HepG2 (cell line): Measurements from ENCODE around the gene ATG2B. TPM values are rescaled to one million over a fixed set of nuclear protein-coding genes. Genes with fewer than 3 reads are reported as not detected.
A peak's percentile ranks its signal among the peaks of the same experiment; 100 is the strongest.

Experiments
- BORCS8-MEF2B ChIP-seq: sonication (generic); formaldehyde crosslinking; IDR thresholded peaks from 2 replicates; pipeline ENCODE4 v1.8.0; 2022; ENCODE audit warnings: mild to moderate bottlenecking, missing genetic modification reagents
- ERF ChIP-seq: IDR thresholded peaks from 2 replicates; pipeline ENCODE4 v1.6.1; 2018; ENCODE audit warnings: missing biosample characterization, missing genetic modification reagents
- HDAC1 ChIP-seq: sonication (generic); formaldehyde crosslinking; IDR thresholded peaks from 2 replicates; pipeline ENCODE4 v1.5.1; 2020; ENCODE audit warnings: mild to moderate bottlenecking, missing genetic modification reagents
- KLF12 ChIP-seq: sonication (generic); formaldehyde crosslinking; IDR thresholded peaks from 2 replicates; pipeline ENCODE4 v1.4.0; 2020; ENCODE audit warnings: missing genetic modification reagents, borderline replicate concordance
- NFYC ChIP-seq: IDR thresholded peaks from 2 replicates; pipeline ENCODE4 v1.6.1; 2016; ENCODE audit warnings: missing genetic modification reagents, missing compliant biosample characterization
- NR2F2 ChIP-seq: IDR thresholded peaks from 2 replicates; pipeline ENCODE4 v1.6.1; 2012; ENCODE audit warnings: low read depth, inconsistent platforms, borderline replicate concordance
- PHF20 ChIP-seq: sonication (generic); formaldehyde crosslinking; IDR thresholded peaks from 2 replicates; pipeline ENCODE4 v1.5.0; 2020; ENCODE audit warnings: mild to moderate bottlenecking, missing genetic modification reagents
- RFXANK ChIP-seq: IDR thresholded peaks from 2 replicates; pipeline ENCODE4 v1.6.1; 2016
- ZBTB20 ChIP-seq: sonication (generic); formaldehyde crosslinking; IDR thresholded peaks from 2 replicates; pipeline ENCODE4 v1.8.1; 2023; ENCODE audit warnings: missing genetic modification reagents, low read depth, mild to moderate bottlenecking, borderline replicate concordance
- ZNF224 ChIP-seq: sonication (generic); formaldehyde crosslinking; IDR thresholded peaks from 2 replicates; pipeline ENCODE4 v1.5.0; 2020; ENCODE audit warnings: mild to moderate bottlenecking, missing genetic modification reagents
- ZNF30 ChIP-seq: sonication (generic); formaldehyde crosslinking; IDR thresholded peaks from 2 replicates; pipeline ENCODE4 v1.5.0; 2020; ENCODE audit warnings: mild to moderate bottlenecking, missing genetic modification reagents
- ZNF501 ChIP-seq: sonication (generic); formaldehyde crosslinking; IDR thresholded peaks from 2 replicates; pipeline ENCODE4 v1.5.1; 2020; ENCODE audit warnings: mild to moderate bottlenecking, moderate library complexity, missing genetic modification reagents
- ZNF598 ChIP-seq: sonication (generic); formaldehyde crosslinking; IDR thresholded peaks from 2 replicates; pipeline ENCODE4 v1.5.1; 2020; ENCODE audit warnings: mild to moderate bottlenecking, missing genetic modification reagents, borderline replicate concordance
- ZNF7 ChIP-seq: IDR thresholded peaks from 2 replicates; pipeline ENCODE4 v1.6.1; 2016; ENCODE audit warnings: missing biosample characterization, missing genetic modification reagents
- ZNF724P ChIP-seq: sonication (generic); formaldehyde crosslinking; IDR thresholded peaks from 2 replicates; pipeline ENCODE4 v1.8.0; 2022; ENCODE audit warnings: missing genetic modification reagents, borderline replicate concordance
- ZNF777 ChIP-seq: sonication (generic); formaldehyde crosslinking; IDR thresholded peaks from 2 replicates; pipeline ENCODE4 v1.4.0; 2020; ENCODE audit warnings: missing genetic modification reagents
- polyA plus RNA-seq, 8 experiments: library from polyadenylated mRNA; depleted of rRNA in 3 of 8; stranded (reverse) in 7 of 8; unstranded in 1 of 8; fragments of >200 nt; fragmentation: Illumina TruSeq in 4 of 8; extraction: Trizol in 4 of 8; gene quantifications; 2 replicates each; pipeline versions ENCODE4 v1.2.1 to v1.2.3, GENCODE V29; 2011 to 2016; ENCODE audit warnings: low read depth in 4 of 8, missing spikeins in 1 of 8, mixed read lengths in 1 of 8; ENCODE audit not compliant: insufficient read depth in 1 of 8
- total RNA-seq, 5 experiments: library from RNA; depleted of rRNA; stranded (reverse); fragments of >200 nt; fragmentation: Illumina TruSeq; extraction: Trizol; gene quantifications; 2 replicates each; pipeline ENCODE4 v1.2.3, GENCODE V29; 2016; ENCODE audit warnings: low read depth in 1 of 5
- TF ChIP-seq, protein P1 (sequence below): sonication (generic); formaldehyde crosslinking; IDR thresholded peaks from 2 replicates; pipeline ENCODE4 v1.4.0; 2020; ENCODE audit warnings: missing genetic modification reagents, borderline replicate concordance
- TF ChIP-seq, protein P2 (sequence below): sonication (generic); formaldehyde crosslinking; IDR thresholded peaks from 2 replicates; pipeline ENCODE4 v1.8.1; 2023; ENCODE audit warnings: mild to moderate bottlenecking, missing genetic modification reagents, borderline replicate concordance
- TF ChIP-seq, protein P3 (sequence below): sonication (generic); formaldehyde crosslinking; IDR thresholded peaks from 2 replicates; pipeline ENCODE4 v1.5.0; 2020; ENCODE audit warnings: missing genetic modification reagents

Gene ATG2B
- total and polyA plus RNA-seq, 2 of the 13 experiments (the other 11 are each of a cell fraction or from before 2014, with no cell fraction given) = 7.4 to 7.5 TPM

DNA sequence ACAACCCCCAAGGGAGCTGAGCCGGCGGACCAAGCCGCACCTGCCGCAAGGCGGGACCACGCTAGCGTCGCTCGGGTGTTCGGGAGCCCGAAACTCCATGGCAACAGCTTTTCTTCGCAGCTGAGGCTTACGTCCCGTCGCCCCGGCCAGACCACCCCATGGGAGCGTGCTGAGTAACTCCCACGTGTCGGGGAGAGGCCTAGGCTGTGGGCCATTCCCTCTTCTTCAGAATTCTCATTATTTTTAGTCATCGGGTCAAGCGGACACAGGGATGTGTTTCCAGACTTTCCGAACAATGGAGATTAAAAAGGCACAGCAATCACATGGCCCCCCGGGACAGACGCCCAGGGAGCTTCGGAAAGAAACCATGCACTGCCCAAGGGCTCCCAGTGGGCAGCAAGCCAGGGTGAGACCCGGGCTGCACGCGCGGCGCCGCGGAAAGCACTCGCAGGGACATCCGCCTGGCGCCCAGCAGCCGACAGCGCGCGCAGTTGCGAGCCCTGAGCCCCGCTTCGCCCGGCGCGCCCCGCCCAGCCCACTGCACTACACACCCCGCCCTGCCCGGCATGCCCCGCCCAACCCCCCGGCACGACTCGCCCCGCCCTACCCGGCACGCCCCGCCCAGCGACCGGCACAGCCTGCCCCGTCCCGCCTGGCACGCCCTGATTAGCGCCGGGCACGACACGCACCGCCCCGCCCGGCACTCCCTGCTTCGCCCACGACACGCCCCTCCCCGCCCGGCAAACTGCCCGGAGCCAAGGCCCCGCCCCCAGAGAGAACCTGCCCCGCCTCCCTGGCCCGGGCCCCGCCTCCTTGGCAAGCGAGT lies 28.4 kb upstream of the ATG2B start (continued):
- TF ChIP-seq, protein P1, sequence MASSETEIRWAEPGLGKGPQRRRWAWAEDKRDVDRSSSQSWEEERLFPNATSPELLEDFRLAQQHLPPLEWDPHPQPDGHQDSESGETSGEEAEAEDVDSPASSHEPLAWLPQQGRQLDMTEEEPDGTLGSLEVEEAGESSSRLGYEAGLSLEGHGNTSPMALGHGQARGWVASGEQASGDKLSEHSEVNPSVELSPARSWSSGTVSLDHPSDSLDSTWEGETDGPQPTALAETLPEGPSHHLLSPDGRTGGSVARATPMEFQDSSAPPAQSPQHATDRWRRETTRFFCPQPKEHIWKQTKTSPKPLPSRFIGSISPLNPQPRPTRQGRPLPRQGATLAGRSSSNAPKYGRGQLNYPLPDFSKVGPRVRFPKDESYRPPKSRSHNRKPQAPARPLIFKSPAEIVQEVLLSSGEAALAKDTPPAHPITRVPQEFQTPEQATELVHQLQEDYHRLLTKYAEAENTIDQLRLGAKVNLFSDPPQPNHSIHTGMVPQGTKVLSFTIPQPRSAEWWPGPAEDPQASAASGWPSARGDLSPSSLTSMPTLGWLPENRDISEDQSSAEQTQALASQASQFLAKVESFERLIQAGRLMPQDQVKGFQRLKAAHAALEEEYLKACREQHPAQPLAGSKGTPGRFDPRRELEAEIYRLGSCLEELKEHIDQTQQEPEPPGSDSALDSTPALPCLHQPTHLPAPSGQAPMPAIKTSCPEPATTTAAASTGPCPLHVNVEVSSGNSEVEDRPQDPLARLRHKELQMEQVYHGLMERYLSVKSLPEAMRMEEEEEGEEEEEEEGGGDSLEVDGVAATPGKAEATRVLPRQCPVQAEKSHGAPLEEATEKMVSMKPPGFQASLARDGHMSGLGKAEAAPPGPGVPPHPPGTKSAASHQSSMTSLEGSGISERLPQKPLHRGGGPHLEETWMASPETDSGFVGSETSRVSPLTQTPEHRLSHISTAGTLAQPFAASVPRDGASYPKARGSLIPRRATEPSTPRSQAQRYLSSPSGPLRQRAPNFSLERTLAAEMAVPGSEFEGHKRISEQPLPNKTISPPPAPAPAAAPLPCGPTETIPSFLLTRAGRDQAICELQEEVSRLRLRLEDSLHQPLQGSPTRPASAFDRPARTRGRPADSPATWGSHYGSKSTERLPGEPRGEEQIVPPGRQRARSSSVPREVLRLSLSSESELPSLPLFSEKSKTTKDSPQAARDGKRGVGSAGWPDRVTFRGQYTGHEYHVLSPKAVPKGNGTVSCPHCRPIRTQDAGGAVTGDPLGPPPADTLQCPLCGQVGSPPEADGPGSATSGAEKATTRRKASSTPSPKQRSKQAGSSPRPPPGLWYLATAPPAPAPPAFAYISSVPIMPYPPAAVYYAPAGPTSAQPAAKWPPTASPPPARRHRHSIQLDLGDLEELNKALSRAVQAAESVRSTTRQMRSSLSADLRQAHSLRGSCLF (CRISPR knock-in tag) = no peak
- TF ChIP-seq RFXANK (CRISPR knock-in tag) (no peak), NFYC (no peak), ZNF777 (CRISPR knock-in tag) (peak; percentile 40; the same call in 1 of the 2 replicates), ZNF724P (CRISPR knock-in tag) (0 out of 2 replicates have a peak, but pooled peaks have one; percentile 66), BORCS8-MEF2B (CRISPR knock-in tag) (peak; percentile 83; the same call in 1 of the 2 replicates), HDAC1 (peak; percentile 35; the same call in 1 of the 2 replicates), ZNF7 (CRISPR knock-in tag) (no peak), ZNF598 (CRISPR knock-in tag) (0 out of 2 replicates have a peak, but pooled peaks have one; percentile 34), KLF12 (CRISPR knock-in tag) (0 out of 2 replicates have a peak, but pooled peaks have one; percentile 47), ZNF224 (CRISPR knock-in tag) (peak; percentile 9; the same call in 1 of the 2 replicates), ZBTB20 (CRISPR knock-in tag) (peak; percentile 25; the same call in 1 of the 2 replicates), ERF (CRISPR knock-in tag) (peak; percentile 20; the same call in 1 of the 2 replicates), ZNF501 (CRISPR knock-in tag) (no peak), PHF20 (CRISPR knock-in tag) (no peak), ZNF30 (CRISPR knock-in tag) (no peak), NR2F2 (no peak)
- TF ChIP-seq, protein P2, sequence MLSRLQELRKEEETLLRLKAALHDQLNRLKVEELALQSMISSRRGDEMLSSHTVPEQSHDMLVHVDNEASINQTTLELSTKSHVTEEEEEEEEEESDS (CRISPR knock-in tag) = no peak
- TF ChIP-seq, protein P3, sequence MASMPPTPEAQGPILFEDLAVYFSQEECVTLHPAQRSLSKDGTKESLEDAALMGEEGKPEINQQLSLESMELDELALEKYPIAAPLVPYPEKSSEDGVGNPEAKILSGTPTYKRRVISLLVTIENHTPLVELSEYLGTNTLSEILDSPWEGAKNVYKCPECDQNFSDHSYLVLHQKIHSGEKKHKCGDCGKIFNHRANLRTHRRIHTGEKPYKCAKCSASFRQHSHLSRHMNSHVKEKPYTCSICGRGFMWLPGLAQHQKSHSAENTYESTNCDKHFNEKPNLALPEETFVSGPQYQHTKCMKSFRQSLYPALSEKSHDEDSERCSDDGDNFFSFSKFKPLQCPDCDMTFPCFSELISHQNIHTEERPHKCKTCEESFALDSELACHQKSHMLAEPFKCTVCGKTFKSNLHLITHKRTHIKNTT (CRISPR knock-in tag) = no peak
